A549 (cell line): ENCODE measurements around the gene TRMT44. TPM values are rescaled to one million over a fixed set of nuclear protein-coding genes. Genes with fewer than 3 reads are reported as not detected.

Experiments
- ATAC-seq, 2 experiments: fragments of 200-7000 bp in 1 of 2; fragments of >200 bp in 1 of 2; cut with Nextera tagmentation in 1 of 2; cut with Tn5 transposase in 1 of 2; 3 replicates each; pipeline versions ENCODE4 v1.8.0 to v1.9.1; 2018 to 2020; ENCODE audit warnings: mild to moderate bottlenecking in 1 of 2, moderate library complexity in 1 of 2
- CTCF ChIA-PET: fragments of 300-600 bp; sonication (Branson Sonifier 250); formaldehyde crosslinking; extraction: SDS; loops from one replicate; lab custom pipeline; 2021; ENCODE audit warnings: antibody characterized with exemption, inconsistent platforms; lab: Yijun Ruan, JAX
- POLR2A ChIA-PET: fragments of 350-600 bp; formaldehyde crosslinking; extraction: SDS; loops from one replicate; lab custom pipeline; 2021; ENCODE audit warnings: antibody characterized with exemption, inconsistent platforms; lab: Yijun Ruan, JAX
- DNase-seq, 2 experiments: peaks; one replicate each; pipeline versions ENCODE4 v3.0.0 to v3.0.0-alpha.2; 2011 to 2016; ENCODE audit warnings: low read depth in 1 of 2, low spot score in 1 of 2
- FAIRE-seq: peaks from 2 replicates; lab custom pipeline; 2011; peaks lifted over from hg19 to GRCh38; lab: Jason Lieb, UNC
- H3K27ac ChIP-seq, 2 experiments: fragments of >200 bp; sonication (Bioruptor Twin); formaldehyde crosslinking; 3 replicates each; pipeline ENCODE4 v1.5.1; 2016 to 2017
- H3K4me1 ChIP-seq: fragments of >200 bp; sonication (Bioruptor Twin); formaldehyde crosslinking; 3 replicates; pipeline ENCODE4 v1.6.1; 2016
- H3K4me2 ChIP-seq: fragments of >200 bp; sonication (Bioruptor Twin); formaldehyde crosslinking; 3 replicates; pipeline ENCODE4 v1.6.1; 2016
- H3K4me3 ChIP-seq: fragments of >200 bp; sonication (Bioruptor Twin); formaldehyde crosslinking; 3 replicates; pipeline ENCODE4 v1.5.1; 2016
- H3K9me3 ChIP-seq: fragments of >200 bp; sonication (Bioruptor Twin); formaldehyde crosslinking; 3 replicates; pipeline ENCODE4 v1.6.1; 2016
- CEBPB ChIP-seq, 2 experiments: fragments of >200 bp in 1 of 2; sonication (Bioruptor Twin) in 1 of 2; formaldehyde crosslinking in 1 of 2; IDR thresholded peaks; 2 replicates each; pipeline ENCODE4 v1.6.1; 2012 to 2016
- CHD2 ChIP-seq: fragments of 150-350 bp; IDR thresholded peaks from 2 replicates; pipeline ENCODE4 v1.6.1; 2014; ENCODE audit warnings: low read length; ENCODE audit not compliant: partially characterized antibody
- CHD4 ChIP-seq: fragments of 200-600 bp; sonication (generic); IDR thresholded peaks from 2 replicates; pipeline ENCODE4 v1.6.1; 2016; ENCODE audit warnings: antibody characterized with exemption, mild to moderate bottlenecking, borderline replicate concordance
- EP300 ChIP-seq, 2 experiments: fragments of >200 bp; sonication (Bioruptor Twin); formaldehyde crosslinking; IDR thresholded peaks; 2 replicates in 1 of 2; 3 replicates in 1 of 2; pipeline ENCODE4 v1.6.1; 2016 to 2017
- ESRRA ChIP-seq: fragments of 150-350 bp; IDR thresholded peaks from 2 replicates; pipeline ENCODE4 v1.6.1; 2014; ENCODE audit warnings: mild to moderate bottlenecking, low read length, borderline replicate concordance
- FOSB ChIP-seq: fragments of 250-450 bp; sonication (Bioruptor Pico); IDR thresholded peaks from 2 replicates; pipeline ENCODE4 v1.5.0; 2020; ENCODE audit warnings: mild to moderate bottlenecking, moderate library complexity
- FOSL2 ChIP-seq, 2 experiments: fragments of 450-650 bp in 1 of 2; fragments of >200 bp in 1 of 2; sonication (Bioruptor Twin) in 1 of 2; formaldehyde crosslinking; IDR thresholded peaks; 2 replicates each; pipeline versions ENCODE4 v1.5.0 to v1.6.1; 2016 to 2020; ENCODE audit warnings: mild to moderate bottlenecking in 1 of 2, moderate library complexity in 1 of 2
- GATA3 ChIP-seq: IDR thresholded peaks from 2 replicates; pipeline ENCODE4 v1.6.1; 2012; ENCODE audit warnings: borderline replicate concordance
- HES2 ChIP-seq: fragments of >200 bp; sonication (Bioruptor Twin); formaldehyde crosslinking; IDR thresholded peaks from 2 replicates; pipeline ENCODE4 v1.6.1; 2016
- HEYL ChIP-seq: fragments of 250-450 bp; sonication (Bioruptor Pico); IDR thresholded peaks from 2 replicates; pipeline ENCODE4 v1.8.0; 2021; ENCODE audit warnings: mild to moderate bottlenecking, moderate library complexity
- HMGXB4 ChIP-seq: fragments of 250-450 bp; sonication (Bioruptor Pico); IDR thresholded peaks from 2 replicates; pipeline ENCODE4 v1.5.0; 2021; ENCODE audit warnings: mild to moderate bottlenecking, moderate library complexity, borderline replicate concordance
- JUNB ChIP-seq: fragments of >200 bp; sonication (Bioruptor Twin); formaldehyde crosslinking; IDR thresholded peaks from 2 replicates; pipeline ENCODE4 v1.6.1; 2016
- KDM1A ChIP-seq: fragments of 200-600 bp; sonication (generic); IDR thresholded peaks from 2 replicates; pipeline ENCODE4 v1.6.1; 2016; ENCODE audit warnings: low read depth, mild to moderate bottlenecking
- MAFK ChIP-seq: fragments of 450-650 bp; IDR thresholded peaks from 2 replicates; pipeline ENCODE4 v1.6.1; 2014; ENCODE audit not compliant: partially characterized antibody
- MYC ChIP-seq: IDR thresholded peaks from 2 replicates; pipeline ENCODE4 v1.6.1; 2012; ENCODE audit warnings: mild to moderate bottlenecking, inconsistent platforms, low read length, improper control_type of control experiment, borderline replicate concordance
- NPAS2 ChIP-seq: fragments of 250-450 bp; sonication (Bioruptor Pico); IDR thresholded peaks from 2 replicates; pipeline ENCODE4 v1.8.0; 2022; ENCODE audit warnings: mild to moderate bottlenecking, moderate library complexity, borderline replicate concordance
- NR3C1 ChIP-seq: fragments of >200 bp; sonication (Bioruptor Twin); formaldehyde crosslinking; IDR thresholded peaks from 3 replicates; pipeline ENCODE4 v1.6.1; 2017
- RARB ChIP-seq: fragments of 250-450 bp; sonication (Bioruptor Pico); IDR thresholded peaks from 2 replicates; pipeline ENCODE4 v1.8.0; 2021; ENCODE audit warnings: mild to moderate bottlenecking, moderate library complexity
- REST ChIP-seq: fragments of 200-600 bp; sonication (generic); IDR thresholded peaks from 2 replicates; pipeline ENCODE4 v1.6.1; 2016; ENCODE audit warnings: antibody characterized with exemption, mild to moderate bottlenecking, moderate library complexity
- SMC3 ChIP-seq: fragments of >200 bp; sonication (Bioruptor Twin); formaldehyde crosslinking; IDR thresholded peaks from 3 replicates; pipeline ENCODE4 v1.6.1; 2018; ENCODE audit warnings: inconsistent platforms
- TFCP2L1 ChIP-seq: fragments of 250-450 bp; sonication (Bioruptor Pico); IDR thresholded peaks from 2 replicates; pipeline ENCODE4 v1.5.0; 2021; ENCODE audit warnings: mild to moderate bottlenecking
- TP53 ChIP-seq: fragments of 250-450 bp; sonication (Bioruptor Pico); IDR thresholded peaks from 2 replicates; pipeline ENCODE4 v1.5.0; 2021; ENCODE audit warnings: mild to moderate bottlenecking, moderate library complexity
- ZFP36 ChIP-seq: fragments of 450-650 bp; IDR thresholded peaks from 2 replicates; pipeline ENCODE4 v1.6.1; 2014; ENCODE audit warnings: borderline replicate concordance; ENCODE audit not compliant: partially characterized antibody
- ZNF302 ChIP-seq: fragments of 250-450 bp; sonication (Bioruptor Pico); IDR thresholded peaks from 2 replicates; pipeline ENCODE4 v1.9.0; 2021; ENCODE audit warnings: inconsistent platforms, mild to moderate bottlenecking, moderate library complexity
- ZSCAN20 ChIP-seq: fragments of 250-450 bp; sonication (Bioruptor Pico); IDR thresholded peaks from 2 replicates; pipeline ENCODE4 v1.8.0; 2022; ENCODE audit warnings: mild to moderate bottlenecking, moderate library complexity
- WGBS: methylation state at CpG from one replicate; pipeline ENCODE4 v1.1.6; 2017; ENCODE audit errors: missing lambda C conversion rate; 5-methylcytosine and 5-hydroxymethylcytosine counted together
- polyA plus RNA-seq, 4 experiments: library from polyadenylated mRNA; depleted of rRNA in 3 of 4; stranded (reverse); fragments of >200 nt; fragmentation: RNase III in 1 of 4; extraction: RNeasy Plus Mini Kit Qiagen cat#74134 plus additional on column Dnase treatment in 1 of 4; gene quantifications; 2 replicates in 3 of 4; 3 replicates in 1 of 4; pipeline ENCODE4 v1.2.3, GENCODE V29; 2011 to 2017

The TRMT44 gene
- polyA plus RNA-seq, 2 of the 4 experiments (the other 2 are of a cell fraction), result 5.0 to 7.0 TPM

GRCh38 chr4:8473920-8474590 lies 33.5 kb downstream of the TRMT44 start:
- TF ChIP-seq HES2 (no peak), HMGXB4 (CRISPR knock-in tag) (no peak), FOSB (CRISPR knock-in tag) (no peak), CEBPB (IDR thresholded peaks at IDR 0.05) (no peak), MAFK (no peak), HEYL (CRISPR knock-in tag) (no peak), NPAS2 (CRISPR knock-in tag) (no peak), ZNF302 (CRISPR knock-in tag) (no peak), TP53 (CRISPR knock-in tag) (no peak), EP300 (IDR thresholded peaks at IDR 0.05) (no peak), FOSL2 (IDR thresholded peaks at IDR 0.05) (no peak), FOSL2 (CRISPR knock-in tag; IDR thresholded peaks at IDR 0.05) (no peak), TFCP2L1 (no peak), NR3C1 (no peak), ESRRA (no peak), RARB (CRISPR knock-in tag) (no peak), JUNB (no peak), SMC3 (no peak)
- H3K4me3 ChIP-seq, result no peak overlapping the region
- DNase-seq (no peak), FAIRE-seq (no peak), ATAC-seq (0 out of 6 replicates have a peak, but pooled peaks of 1 of the 2 experiments have one; percentile 28)
- no peaks in the 10 kb centered on the region for H3K4me1 ChIP-seq
- H3K27ac ChIP-seq, result no peak overlapping the region
- CTCF ChIA-PET, result interaction anchor here (0.6 to 1.7 kb wide), 5 partner anchors 74 to 444 kb away, joined by 3 to 4 read pairs (median 3); no protein-coding TSS in a partner anchor
- no peak overlapping the region for H3K4me2 ChIP-seq
- 95% methylated on average over 15 of the region's 20 CpGs for WGBS
- no peaks in the 10 kb centered on the region for H3K9me3 ChIP-seq
- POLR2A ChIA-PET, result no interaction called here

GRCh38 chr4:8474856-8475255 lies 34.3 kb downstream of the TRMT44 start:
- 84% methylated on average over 6 of the region's 13 CpGs for WGBS
- FAIRE-seq (no peak), ATAC-seq (no peak), DNase-seq (no peak)
- no peak overlapping the region for H3K4me2 ChIP-seq
- H3K9me3 ChIP-seq, result no peaks in the 10 kb centered on the region
- CTCF ChIA-PET, result interaction anchor here (0.6 to 1.7 kb wide), 4 partner anchors 117 to 443 kb away, joined by 3 to 4 read pairs (median 4); no protein-coding TSS in a partner anchor
- no peak overlapping the region for H3K27ac ChIP-seq
- H3K4me3 ChIP-seq, result no peak overlapping the region
- TF ChIP-seq KDM1A (no peak), MYC (no peak), ESRRA (no peak), HEYL (CRISPR knock-in tag) (no peak), GATA3 (no peak), CEBPB (IDR thresholded peaks at IDR 0.05) (no peak), HES2 (no peak), CHD4 (no peak), CHD2 (no peak), ZFP36 (no peak), REST (no peak), ZSCAN20 (CRISPR knock-in tag) (no peak)
- H3K4me1 ChIP-seq, result no peaks in the 10 kb centered on the region
- POLR2A ChIA-PET, result no interaction called here
